ENCODE data around the gene NSUN4.

GRCh38 chr1:46367072-46367471 lies 26.5 kb downstream of the NSUN4 start:
- TF ChIP-seq TAF1 (IDR thresholded peaks at IDR 0.05; ENCODE audit: borderline replicate concordance, low read depth, low read length) (no peak), POLR2AphosphoS5 (IDR thresholded peaks at IDR 0.05; ENCODE audit: low read depth, low read length) (no peak)
